NCI-H2171 (cell line): ENCODE measurements around the gene ZNF106.

Source experiments
- DNase-seq: peaks from one replicate; lab custom pipeline; 2025; lab: John Stamatoyannopoulos, UW

ZNF106 gene

GRCh38 chr15:42405863-42406482, 85.0 kb downstream of the ZNF106 start:
- no peak for DNase-seq

GRCh38 chr15:42404461-42405235, 86.3 kb downstream of the ZNF106 start:
- DNase-seq, result no peak

- no peak for DNase-seq
Observed at GRCh38 chr15:42403389-42403788, 87.6 kb downstream of the ZNF106 start.

GRCh38 chr15:42402455-42403205, 88.3 kb downstream of the ZNF106 start:
- DNase-seq, result no peak

- no peak for DNase-seq
Observed at GRCh38 chr15:42401544-42402454, 89.1 kb downstream of the ZNF106 start.

GRCh38 chr15:42395838-42396237, 95.1 kb downstream of the ZNF106 start:
- no peak for DNase-seq

- no peak for DNase-seq
Observed at GRCh38 chr15:42394106-42394505, 96.8 kb downstream of the ZNF106 start.

- no peak for DNase-seq
Observed at GRCh38 chr15:42392309-42393024, 98.5 kb downstream of the ZNF106 start.

GRCh38 chr15:42387603-42388002, 103.3 kb downstream of the ZNF106 start:
- DNase-seq, result no peak

GRCh38 chr15:42385980-42386700, 104.8 kb downstream of the ZNF106 start:
- no peak for DNase-seq

GRCh38 chr15:42385206-42385979, 105.5 kb downstream of the ZNF106 start:
- no peak for DNase-seq

GRCh38 chr15:42384597-42384996, 106.3 kb downstream of the ZNF106 start:
- DNase-seq, result no peak

- DNase-seq, result no peak
Observed at GRCh38 chr15:42378011-42378410, 112.9 kb downstream of the ZNF106 start.

GRCh38 chr15:42375941-42376340, 115.0 kb downstream of the ZNF106 start:
- no peak for DNase-seq

- no peak for DNase-seq
Observed at GRCh38 chr15:42375252-42375651, 115.7 kb downstream of the ZNF106 start.

GRCh38 chr15:42374810-42375209, 116.1 kb downstream of the ZNF106 start:
- no peak for DNase-seq

- no peak for DNase-seq
Observed at GRCh38 chr15:42373936-42374335, 117.0 kb downstream of the ZNF106 start.

GRCh38 chr15:42373274-42373673, 117.7 kb downstream of the ZNF106 start:
- DNase-seq, result no peak

GRCh38 chr15:42371096-42371495, 119.8 kb downstream of the ZNF106 start:
- DNase-seq, result no peak

- no peak for DNase-seq
Observed at GRCh38 chr15:42368096-42368495, 122.8 kb downstream of the ZNF106 start.
